Astrocyte (in vitro differentiated cells and primary cell): ENCODE measurements around the gene BRD7. TPM values are rescaled to one million over a fixed set of nuclear protein-coding genes. Genes with fewer than 3 reads are reported as not detected.
A peak's percentile ranks its signal among the peaks of the same experiment; 100 is the strongest.

Source experiments
- DNase-seq: peaks from one replicate; pipeline ENCODE4 v3.0.0-alpha.2; 2010; ENCODE audit warnings: low read depth
- FAIRE-seq: peaks from 2 replicates; lab custom pipeline; 2011; peaks lifted over from hg19 to GRCh38; lab: Jason Lieb, UNC
- H2AFZ ChIP-seq: 2 replicates; pipeline ENCODE4 v1.6.0; 2012; ENCODE audit warnings: low read depth, low read length, inconsistent platforms
- H3K27ac ChIP-seq: 2 replicates; pipeline ENCODE4 v1.5.1; 2011; ENCODE audit warnings: low read depth, low read length, inconsistent platforms
- H3K27me3 ChIP-seq: 2 replicates; pipeline ENCODE4 v1.6.0; 2011; ENCODE audit warnings: low read length, inconsistent platforms; ENCODE audit not compliant: insufficient read depth
- H3K36me3 ChIP-seq: 2 replicates; pipeline ENCODE4 v1.5.1; 2011; ENCODE audit warnings: low read length, inconsistent platforms; ENCODE audit not compliant: insufficient read depth
- H3K4me1 ChIP-seq: 2 replicates; pipeline ENCODE4 v1.5.1; 2011; ENCODE audit warnings: low read length, inconsistent platforms; ENCODE audit not compliant: insufficient read depth
- H3K4me2 ChIP-seq: 2 replicates; pipeline ENCODE4 v1.6.0; 2012; ENCODE audit warnings: low read length, inconsistent platforms
- H3K4me3 ChIP-seq: 2 replicates; pipeline ENCODE4 v1.5.1; 2011; ENCODE audit warnings: low read depth, mild to moderate bottlenecking, low read length, inconsistent platforms; ENCODE audit not compliant: insufficient read depth
- H3K79me2 ChIP-seq: 2 replicates; pipeline ENCODE4 v1.6.0; 2012; ENCODE audit warnings: mild to moderate bottlenecking, low read length, inconsistent platforms; ENCODE audit not compliant: insufficient read depth
- H3K9ac ChIP-seq: 2 replicates; pipeline ENCODE4 v1.6.0; 2012; ENCODE audit warnings: mild to moderate bottlenecking, low read length, inconsistent platforms
- H3K9me3 ChIP-seq: 2 replicates; pipeline ENCODE4 v1.5.1; 2012; ENCODE audit warnings: low read depth, mild to moderate bottlenecking, low read length, inconsistent platforms; ENCODE audit not compliant: insufficient read depth
- H4K20me1 ChIP-seq: 2 replicates; pipeline ENCODE4 v1.6.0; 2012; ENCODE audit warnings: low read length, inconsistent platforms; ENCODE audit not compliant: insufficient read depth
- H3K27ac Mint-ChIP-seq: one replicate; pipeline ENCODE4 v1.8.0; 2021; ENCODE audit warnings: mild to moderate bottlenecking, mixed read lengths; ENCODE audit not compliant: unreplicated experiment
- H3K27me3 Mint-ChIP-seq: one replicate; pipeline ENCODE4 v1.8.0; 2021; ENCODE audit warnings: low read depth, mixed read lengths; ENCODE audit not compliant: unreplicated experiment
- H3K36me3 Mint-ChIP-seq: one replicate; pipeline ENCODE4 v1.8.0; 2021; ENCODE audit warnings: low read depth, mixed read lengths; ENCODE audit not compliant: unreplicated experiment
- H3K4me1 Mint-ChIP-seq: one replicate; pipeline ENCODE4 v1.8.0; 2021; ENCODE audit warnings: low read depth, mixed read lengths; ENCODE audit not compliant: unreplicated experiment
- H3K4me3 Mint-ChIP-seq: one replicate; pipeline ENCODE4 v1.8.0; 2021; ENCODE audit warnings: mild to moderate bottlenecking, moderate library complexity, mixed read lengths; ENCODE audit not compliant: unreplicated experiment
- H3K9me3 Mint-ChIP-seq: one replicate; pipeline ENCODE4 v1.8.0; 2021; ENCODE audit warnings: mild to moderate bottlenecking, mixed read lengths; ENCODE audit not compliant: unreplicated experiment
- EZH2 ChIP-seq: IDR thresholded peaks from 2 replicates; pipeline ENCODE4 v1.6.1; 2012; ENCODE audit warnings: mild to moderate bottlenecking, low read length, inconsistent platforms; ENCODE audit not compliant: insufficient read depth
- total RNA-seq: library from RNA; stranded (reverse); gene quantifications from 2 replicates; pipeline ENCODE4 v1.2.1, GENCODE V29; 2021
- TF ChIP-seq, protein P1 (sequence below): IDR thresholded peaks from 2 replicates; pipeline ENCODE4 v1.5.1; 2011; ENCODE audit warnings: low read depth, mild to moderate bottlenecking, inconsistent platforms, low read length, moderate library complexity; ENCODE audit not compliant: insufficient read depth

The BRD7 gene
- total RNA-seq, 1 donor from 2014 or later: 58.5 TPM

DNA sequence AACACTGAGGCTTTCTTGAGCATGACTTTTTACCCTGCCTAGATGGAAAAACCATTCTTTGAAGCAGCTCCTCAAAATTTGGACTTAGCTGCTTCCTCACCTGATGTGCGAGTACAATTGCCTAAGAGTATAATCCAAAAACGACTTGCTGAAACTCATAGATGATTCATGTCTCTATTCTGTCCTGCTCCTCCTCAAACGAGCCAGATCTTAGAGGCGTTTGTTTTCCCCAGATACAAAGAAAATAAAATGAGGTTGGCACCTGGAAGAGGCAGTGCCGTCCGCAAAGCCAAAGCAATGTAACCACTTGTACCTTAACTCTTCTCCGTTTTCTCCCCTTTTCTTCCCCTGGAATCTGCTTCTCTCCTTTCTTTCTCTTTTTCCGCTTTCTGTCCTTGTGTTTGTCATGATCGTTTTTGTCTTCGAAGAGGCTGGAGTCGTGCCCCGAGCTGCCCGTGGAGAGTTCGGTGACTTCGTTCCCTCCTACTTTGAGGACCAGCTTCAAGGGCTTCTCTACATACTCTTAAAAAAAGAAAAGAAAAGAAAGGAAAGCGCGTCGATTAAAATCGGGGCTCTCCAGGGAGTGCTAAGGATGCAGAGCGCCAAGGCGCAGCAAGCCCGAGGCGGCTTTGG lies 895 bp downstream of the BRD7 start:
- peak overlapping the region; percentile 94 for H3K4me2 ChIP-seq
- H3K79me2 ChIP-seq: peaks cover 56% of the 10 kb centered on the region
- H3K9me3 ChIP-seq: no peaks in the 10 kb centered on the region
- peaks cover 2% of the 10 kb centered on the region for H3K9me3 Mint-ChIP-seq
- H3K4me3 Mint-ChIP-seq: peak overlapping the region; percentile 91
- H3K36me3 ChIP-seq: peaks cover 10% of the 10 kb centered on the region
- H3K9ac ChIP-seq: peak overlapping the region; percentile 87
- FAIRE-seq: no peak
- H2AFZ ChIP-seq: peak overlapping the region; percentile 42
- H3K4me3 ChIP-seq: peak overlapping the region; percentile 83
- peaks cover 2% of the 10 kb centered on the region for H3K27me3 Mint-ChIP-seq
- H3K4me1 Mint-ChIP-seq: no peaks in the 10 kb centered on the region
- no peaks in the 10 kb centered on the region for H3K4me1 ChIP-seq
- DNase-seq: no peak
- H3K27ac Mint-ChIP-seq: peak overlapping the region; percentile 19
- peaks cover 2% of the 10 kb centered on the region for H3K36me3 Mint-ChIP-seq
- TF ChIP-seq EZH2: no peak
- TF ChIP-seq, protein P1, sequence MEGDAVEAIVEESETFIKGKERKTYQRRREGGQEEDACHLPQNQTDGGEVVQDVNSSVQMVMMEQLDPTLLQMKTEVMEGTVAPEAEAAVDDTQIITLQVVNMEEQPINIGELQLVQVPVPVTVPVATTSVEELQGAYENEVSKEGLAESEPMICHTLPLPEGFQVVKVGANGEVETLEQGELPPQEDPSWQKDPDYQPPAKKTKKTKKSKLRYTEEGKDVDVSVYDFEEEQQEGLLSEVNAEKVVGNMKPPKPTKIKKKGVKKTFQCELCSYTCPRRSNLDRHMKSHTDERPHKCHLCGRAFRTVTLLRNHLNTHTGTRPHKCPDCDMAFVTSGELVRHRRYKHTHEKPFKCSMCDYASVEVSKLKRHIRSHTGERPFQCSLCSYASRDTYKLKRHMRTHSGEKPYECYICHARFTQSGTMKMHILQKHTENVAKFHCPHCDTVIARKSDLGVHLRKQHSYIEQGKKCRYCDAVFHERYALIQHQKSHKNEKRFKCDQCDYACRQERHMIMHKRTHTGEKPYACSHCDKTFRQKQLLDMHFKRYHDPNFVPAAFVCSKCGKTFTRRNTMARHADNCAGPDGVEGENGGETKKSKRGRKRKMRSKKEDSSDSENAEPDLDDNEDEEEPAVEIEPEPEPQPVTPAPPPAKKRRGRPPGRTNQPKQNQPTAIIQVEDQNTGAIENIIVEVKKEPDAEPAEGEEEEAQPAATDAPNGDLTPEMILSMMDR: no peak
- H3K27me3 ChIP-seq: no peaks in the 10 kb centered on the region
- H3K27ac ChIP-seq: peak overlapping the region; percentile 30
- H4K20me1 ChIP-seq: peaks cover 33% of the 10 kb centered on the region

DNA sequence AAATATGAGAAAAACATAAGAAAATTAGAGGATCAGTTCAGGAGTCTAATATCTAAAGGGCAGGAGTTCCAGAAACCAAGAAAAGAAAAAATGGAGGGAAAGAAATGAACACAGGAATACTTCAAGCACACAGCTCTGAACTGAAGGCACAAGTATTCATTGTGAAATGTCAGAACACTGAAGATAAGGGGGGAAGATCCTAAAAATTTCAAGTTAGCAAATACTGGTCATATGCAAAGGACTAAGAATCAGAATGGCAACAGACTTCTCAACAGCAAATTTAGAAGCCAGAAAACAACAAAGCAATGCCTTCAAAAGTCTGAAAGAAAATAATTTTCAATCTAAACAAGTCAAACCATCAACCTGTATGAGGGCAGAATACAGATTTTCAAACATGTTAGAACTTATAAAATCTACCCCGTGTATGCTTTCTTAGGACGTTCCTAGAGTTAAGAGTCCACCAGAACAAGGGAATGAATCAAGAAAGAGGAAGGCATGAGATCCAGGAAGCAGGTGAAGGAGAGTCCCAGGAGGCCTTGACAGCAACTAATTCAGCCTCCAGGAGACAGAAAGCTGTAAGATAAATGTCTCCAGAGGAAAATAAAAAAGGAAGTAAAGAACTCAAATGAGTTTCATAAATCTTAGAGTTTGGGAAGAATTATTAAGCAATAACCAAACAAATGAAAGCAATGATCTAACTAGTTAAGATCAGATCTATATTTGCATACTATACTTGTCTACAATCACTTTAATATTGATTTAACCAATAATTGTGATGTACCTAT lies 2.8 kb downstream of the BRD7 start:
- H3K36me3 Mint-ChIP-seq: peaks cover 2% of the 10 kb centered on the region
- no peak overlapping the region for H3K4me3 ChIP-seq
- no peak overlapping the region for H3K4me3 Mint-ChIP-seq

More for the DNA sequence above, 2.8 kb downstream of the BRD7 start:
- Mint-ChIP-seq H3K9me3 (no peaks in the 10 kb centered on the region), H3K27me3 (no peaks in the 10 kb centered on the region), H3K4me1 (no peaks in the 10 kb centered on the region), H3K27ac (no peak overlapping the region)
- peak overlapping the region; percentile 33 for H3K9ac ChIP-seq
- FAIRE-seq (no peak), DNase-seq (no peak)
- no peak overlapping the region for H2AFZ ChIP-seq
- no peak overlapping the region for H3K4me2 ChIP-seq
- no peaks in the 10 kb centered on the region for H3K4me1 ChIP-seq
- no peaks in the 10 kb centered on the region for H3K27me3 ChIP-seq
- peaks cover 49% of the 10 kb centered on the region for H4K20me1 ChIP-seq
- H3K79me2 ChIP-seq: peaks cover 70% of the 10 kb centered on the region
- no peaks in the 10 kb centered on the region for H3K9me3 ChIP-seq
- H3K27ac ChIP-seq: no peak overlapping the region
- H3K36me3 ChIP-seq: peaks cover 22% of the 10 kb centered on the region
- TF ChIP-seq, protein P1: no peak
- TF ChIP-seq EZH2: no peak
